Head of caudate nucleus (tissue), 42 donors: ENCODE data around the gene NFIA.
"Not testable (repeated sequence)": the region's sequence is repeated elsewhere in the genome, so short reads cannot be mapped to it uniquely, and the experiment has no call there.

Experiments used
- DNase-seq, 42 donors: peaks; one replicate each; pipeline versions ENCODE4 v3.0.0 to v3.0.0-alpha.2; 2020 to 2021; ENCODE audit warnings: mixed read lengths in 7 of 42
- intact Hi-C: fragments of 100-400 bp; cut with DNase I; formaldehyde crosslinking; loops from one replicate; pipeline ENCODE4 v1.15.0; 2022

The NFIA gene

DNA sequence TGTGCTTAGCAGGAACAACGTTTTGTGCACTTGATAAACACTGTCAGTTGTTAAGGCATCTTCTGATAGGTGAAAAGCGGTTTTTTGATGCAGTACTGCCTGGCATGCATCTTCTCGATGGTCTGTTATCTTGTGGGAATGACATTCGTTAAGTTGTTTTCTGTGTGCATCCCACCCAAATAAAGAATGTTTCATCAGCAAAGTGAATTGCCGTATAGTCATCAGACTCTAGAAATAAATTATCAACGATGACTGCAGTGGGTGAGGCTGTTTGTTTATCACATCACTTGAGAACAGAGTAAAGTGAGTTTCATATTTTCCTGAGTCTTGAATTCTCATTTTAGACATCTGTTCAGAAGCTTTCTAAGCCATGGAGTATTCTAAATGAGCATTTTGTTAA, 34.1 kb downstream of the NFIA start:
- intact Hi-C loops: no loop called here
- no peak for DNase-seq

GRCh38 chr1:61117283-61117682, 34.9 kb downstream of the NFIA start:
- intact Hi-C loops: no loop called here
- no peak for DNase-seq

GRCh38 chr1:61119085-61119484, 36.7 kb downstream of the NFIA start:
- intact Hi-C loops: no loop called here
- no peak for DNase-seq

- no peak for DNase-seq
- intact Hi-C loops: loop anchor here (5.0 kb wide), 1 partner anchor 38 kb away; the partner anchor contains the start of gene NFIA
Observed at GRCh38 chr1:61120246-61120840, 38.0 kb downstream of the NFIA start.

DNA sequence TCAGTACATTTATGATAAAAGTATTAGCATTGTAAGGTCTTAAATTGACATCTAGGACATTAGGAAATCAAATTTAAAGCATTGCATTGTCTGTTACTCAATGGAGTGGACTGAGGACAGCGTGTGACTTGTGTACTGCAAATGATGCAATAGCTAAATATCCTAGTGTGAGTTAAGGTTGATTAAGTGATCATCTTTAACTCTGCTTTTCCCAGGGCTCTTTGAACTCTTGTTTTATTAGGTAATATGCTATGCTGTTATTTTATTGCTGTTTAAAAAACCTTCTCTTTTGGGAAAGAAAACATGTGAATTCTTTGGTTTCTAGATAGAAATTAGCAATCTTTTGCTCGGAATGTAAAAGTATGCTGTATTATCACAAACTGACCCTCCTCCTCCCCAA, 38.6 kb downstream of the NFIA start:
- peak in 1 of 42 donors; percentile 32 for DNase-seq
- intact Hi-C loops: loop anchor here (5.0 kb wide), 1 partner anchor 39 kb away; the partner anchor contains the start of gene NFIA

DNA sequence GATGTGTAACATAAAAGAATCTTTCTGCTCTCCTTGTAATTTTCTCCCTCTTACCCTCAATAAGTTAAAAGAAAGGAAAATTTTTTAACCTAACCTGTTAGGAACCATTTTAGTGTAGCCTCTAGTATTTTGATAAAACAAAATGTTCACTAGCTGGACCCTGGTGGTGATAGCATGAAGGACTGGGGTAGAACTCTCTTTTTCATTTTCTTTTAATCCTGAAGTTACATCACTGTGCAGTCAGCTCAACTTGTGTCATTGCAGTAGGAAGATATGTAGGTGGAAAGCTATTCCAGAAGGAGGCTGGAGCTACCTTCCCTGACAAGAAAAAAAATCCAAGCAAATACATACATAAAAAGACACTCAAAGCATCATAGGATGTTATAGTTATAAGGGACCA, 39.3 kb downstream of the NFIA start:
- peak in 3 of 42 donors; percentile 8 to 47 (median 30) for DNase-seq
- intact Hi-C loops: loop anchor here (5.0 kb wide), 1 partner anchor 39 kb away; the partner anchor contains the start of gene NFIA

DNA sequence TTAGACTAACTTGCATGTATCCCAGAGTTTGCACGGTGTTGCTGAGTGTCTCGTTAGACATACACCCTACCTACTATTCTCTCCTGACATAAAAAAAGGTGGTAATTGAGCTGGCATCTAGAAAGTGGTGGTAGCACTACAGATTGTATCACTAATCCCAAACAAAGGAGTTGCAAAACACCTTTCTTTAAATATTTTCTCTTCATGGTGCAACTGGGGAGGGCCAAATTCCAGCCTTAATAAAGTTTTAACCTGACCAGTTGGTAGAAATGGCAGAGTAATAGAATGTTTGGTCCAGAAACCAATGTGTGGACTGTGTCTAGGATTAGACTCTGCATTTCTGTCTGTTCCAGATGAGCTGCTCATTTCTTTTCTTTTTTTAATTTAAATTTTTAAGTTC, 40.0 kb downstream of the NFIA start:
- intact Hi-C loops: loop anchor here (5.0 kb wide), 1 partner anchor 40 kb away; the partner anchor contains the start of gene NFIA
- no peak for DNase-seq

DNA sequence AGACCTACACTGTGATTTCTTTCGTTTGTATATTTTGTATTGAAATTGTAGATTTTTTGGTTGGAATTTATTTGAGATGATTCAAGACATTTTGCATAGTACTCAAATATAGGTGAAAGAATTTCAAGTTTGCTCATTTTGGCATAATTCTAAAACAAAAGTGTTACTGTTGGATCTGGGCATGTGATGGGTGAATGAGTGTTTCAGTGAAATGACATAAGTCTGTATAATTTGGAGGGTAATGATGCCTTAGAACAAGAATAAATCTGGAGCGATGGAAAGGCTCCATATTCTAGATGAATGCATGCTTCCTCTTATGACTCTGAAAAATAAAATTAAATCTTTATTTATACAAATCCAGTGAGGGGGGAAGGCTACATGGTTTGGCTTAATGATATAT, 41.0 kb downstream of the NFIA start:
- intact Hi-C loops: loop anchor here (5.0 kb wide), 1 partner anchor 41 kb away; the partner anchor contains the start of gene NFIA
- DNase-seq: no peak

- intact Hi-C loops: loop anchor here (5.0 kb wide), 1 partner anchor 42 kb away; the partner anchor contains the start of gene NFIA
- DNase-seq: no peak
Observed at GRCh38 chr1:61124078-61124477, 41.7 kb downstream of the NFIA start.

- intact Hi-C loops: loop anchor here (5.0 kb wide), 1 partner anchor 42 kb away; the partner anchor contains the start of gene NFIA
- peak in 16 of 42 donors; percentile 20 to 66 (median 36) for DNase-seq
Observed at GRCh38 chr1:61124696-61125095, 42.3 kb downstream of the NFIA start.

DNA sequence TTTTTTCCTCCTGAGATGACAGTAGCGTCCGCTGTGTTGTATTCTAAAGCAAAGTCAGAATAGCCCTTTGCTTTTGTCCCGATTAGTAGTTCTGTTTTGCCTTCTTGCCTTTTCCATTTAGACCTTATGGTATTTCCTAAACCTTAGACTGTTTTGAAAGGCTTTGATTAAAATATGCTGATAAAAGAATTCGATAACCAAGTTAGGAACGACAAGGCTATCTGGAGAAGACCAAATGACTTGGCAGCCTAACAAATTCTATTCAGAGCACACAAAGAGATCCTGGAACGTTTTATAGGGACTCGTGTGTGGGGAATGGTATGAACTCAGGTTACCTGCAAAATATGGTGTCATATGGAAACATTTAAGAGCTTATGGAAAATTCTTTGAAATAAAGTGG, 42.9 kb downstream of the NFIA start:
- intact Hi-C loops: no loop called here
- no peak for DNase-seq

GRCh38 chr1:61125895-61126294, 43.5 kb downstream of the NFIA start:
- no peak for DNase-seq
- intact Hi-C loops: no loop called here

DNA sequence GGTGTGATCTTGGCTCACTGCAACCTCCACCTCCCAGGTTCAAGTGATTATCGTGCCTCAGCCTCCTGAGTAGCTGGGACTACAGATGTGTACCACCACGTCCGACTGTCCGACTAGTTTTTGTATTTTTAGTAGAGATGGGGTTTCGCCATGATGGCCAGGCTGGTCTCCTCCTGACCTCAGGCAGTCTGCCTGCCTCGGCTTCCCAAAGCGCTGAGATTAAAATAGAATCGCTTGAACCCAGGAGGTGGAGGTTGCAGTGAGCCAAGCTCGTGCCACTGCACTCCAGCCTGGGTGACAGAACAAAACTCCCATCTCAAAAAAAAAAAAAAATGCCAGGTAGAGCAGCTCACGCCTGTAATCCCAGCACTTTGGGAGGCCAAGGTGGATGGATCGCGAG, 44.5 kb downstream of the NFIA start:
- intact Hi-C loops, DNase-seq: not testable (repeated sequence)

DNA sequence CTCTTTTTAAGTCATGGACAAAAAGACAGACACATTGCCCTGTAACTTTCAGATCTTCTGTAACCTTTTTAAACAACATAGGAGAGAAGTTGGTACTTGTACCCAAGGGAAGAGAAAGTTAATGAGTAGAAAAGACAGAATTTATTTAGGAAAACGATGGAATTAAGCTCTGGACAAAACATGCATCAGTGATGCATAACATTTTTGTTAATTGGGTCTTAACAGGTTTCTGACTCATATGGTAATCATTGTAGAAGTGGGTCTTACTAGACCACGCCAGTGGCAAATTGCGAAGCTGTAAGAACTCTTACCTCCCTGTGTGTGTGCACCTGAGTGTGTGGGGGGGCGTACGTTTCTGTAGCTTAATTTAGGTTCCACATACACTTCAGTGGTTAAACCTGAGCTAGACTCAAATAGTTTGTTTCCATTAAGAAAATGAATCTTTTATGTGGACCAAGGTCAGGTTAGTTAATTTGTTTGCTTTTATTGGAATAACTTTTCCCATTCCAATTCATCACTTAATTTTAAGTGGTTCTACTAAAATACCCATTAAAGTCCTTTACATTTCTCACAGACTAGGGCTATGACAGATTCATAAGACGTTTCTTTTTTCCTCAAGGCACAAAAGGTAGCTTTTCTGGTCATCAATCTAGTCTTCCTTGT, 48.1 kb downstream of the NFIA start:
- intact Hi-C loops: no loop called here

GRCh38 chr1:61131248-61131647, 48.9 kb downstream of the NFIA start:
- no peak for DNase-seq
- intact Hi-C loops: no loop called here

More for the DNA sequence above, 48.1 kb downstream of the NFIA start:
- no peak for DNase-seq

DNA sequence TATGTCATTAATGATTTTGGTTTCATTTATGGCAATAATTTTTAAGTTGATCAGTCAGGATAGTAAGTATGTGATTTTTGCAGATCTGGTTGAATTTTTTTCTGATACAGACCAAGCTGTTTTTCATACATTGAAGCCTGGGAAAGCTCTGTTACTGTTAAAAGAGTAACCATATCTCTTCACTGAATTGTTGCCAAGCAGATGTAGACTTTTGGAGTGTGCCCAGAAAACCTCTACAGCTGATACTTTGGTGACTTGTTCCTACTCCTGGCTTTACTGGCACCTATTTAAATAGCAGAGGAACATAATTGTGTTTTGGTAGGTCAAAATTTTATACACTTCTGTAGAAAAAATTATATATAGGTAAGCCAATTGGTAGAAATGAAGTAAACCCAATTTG, 49.4 kb downstream of the NFIA start:
- no peak for DNase-seq
- intact Hi-C loops: no loop called here

GRCh38 chr1:61132176-61132638, 49.8 kb downstream of the NFIA start:
- intact Hi-C loops: no loop called here
- no peak for DNase-seq

- peak in 3 of 42 donors; percentile 10 to 63 (median 30) for DNase-seq
- intact Hi-C loops: no loop called here
Observed at GRCh38 chr1:61132645-61133334, 50.4 kb downstream of the NFIA start.

- DNase-seq: no peak
- intact Hi-C loops: no loop called here
Observed at GRCh38 chr1:61133335-61134019, 51.1 kb downstream of the NFIA start.
